ENCODE results near the gene APOBEC3G. TPM values are rescaled to one million over a fixed set of nuclear protein-coding genes. Genes with fewer than 3 reads are reported as not detected.

APOBEC3G gene
- total RNA-seq, 2 experiments from 2014 or later = 145 to 146 TPM

GRCh38 chr22:39123751-39124581, 46.9 kb downstream of the APOBEC3G start:
- H3K9me3 Mint-ChIP-seq = no peaks in the 10 kb centered on the region
- POLR2A ChIA-PET = no interaction called here
- CTCF ChIA-PET = no interaction called here

GRCh38 chr22:39125622-39126021, 48.5 kb downstream of the APOBEC3G start:
- Mint-ChIP-seq H3K4me1 (peaks cover 12% of the 10 kb centered on the region), H3K27ac (no peak overlapping the region), H3K36me3 (ENCODE audit: low read depth) (no peaks in the 10 kb centered on the region), H3K9me3 (no peaks in the 10 kb centered on the region), H3K4me3 (no peak overlapping the region), H3K27me3 (no peaks in the 10 kb centered on the region)
- POLR2A ChIA-PET = interaction anchor here (0.9 to 1.4 kb wide), 3 partner anchors 10 to 77 kb away, joined by 3 read pairs; no protein-coding TSS in a partner anchor
- DNase-seq = no peak
- CTCF ChIA-PET = interaction anchor here (2.2 kb wide), 1 partner anchor 256 kb away, joined by 8 read pairs; no protein-coding TSS in a partner anchor

More at GRCh38 chr22:39123751-39124581, 46.9 kb downstream of the APOBEC3G start:
- DNase-seq = no peak
- Mint-ChIP-seq H3K4me1 (peaks cover 17% of the 10 kb centered on the region), H3K4me3 (no peak overlapping the region), H3K27ac (no peak overlapping the region), H3K27me3 (no peaks in the 10 kb centered on the region), H3K36me3 (ENCODE audit: low read depth) (no peaks in the 10 kb centered on the region)

GRCh38 chr22:39128508-39128907, 51.4 kb downstream of the APOBEC3G start:
- CTCF ChIA-PET = no interaction called here
- Mint-ChIP-seq H3K36me3 (ENCODE audit: low read depth) (no peaks in the 10 kb centered on the region), H3K27me3 (no peaks in the 10 kb centered on the region), H3K27ac (no peak overlapping the region), H3K4me3 (no peak overlapping the region), H3K4me1 (no peaks in the 10 kb centered on the region), H3K9me3 (no peaks in the 10 kb centered on the region)
- no peak for DNase-seq
- POLR2A ChIA-PET = no interaction called here

DNA sequence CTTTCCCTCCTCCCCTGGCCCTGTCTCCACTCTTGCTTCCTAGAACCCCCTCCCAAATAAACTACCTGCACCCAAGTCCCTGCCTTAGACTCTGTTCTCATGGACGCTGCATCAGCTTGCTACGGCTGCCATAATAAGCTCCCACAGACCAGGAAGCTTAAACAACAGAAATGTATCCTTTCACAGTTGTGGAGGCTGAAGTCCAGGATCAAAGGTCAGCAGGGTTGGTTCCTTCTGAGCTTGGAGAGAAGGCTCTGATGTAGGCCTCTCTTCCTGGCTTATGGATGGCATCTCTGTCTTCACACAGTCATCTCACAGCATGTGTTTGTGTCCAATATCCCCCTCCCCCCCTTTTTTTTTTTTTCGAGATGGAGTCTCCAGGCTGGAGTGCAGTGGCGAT, 52.0 kb downstream of the APOBEC3G start:
- Mint-ChIP-seq H3K27me3 (no peaks in the 10 kb centered on the region), H3K4me1 (no peaks in the 10 kb centered on the region), H3K9me3 (no peaks in the 10 kb centered on the region), H3K4me3 (no peak overlapping the region), H3K36me3 (ENCODE audit: low read depth) (no peaks in the 10 kb centered on the region), H3K27ac (no peak overlapping the region)
- ChIA-PET POLR2A (no interaction called here), CTCF (no interaction called here)
- no peak for DNase-seq

DNA sequence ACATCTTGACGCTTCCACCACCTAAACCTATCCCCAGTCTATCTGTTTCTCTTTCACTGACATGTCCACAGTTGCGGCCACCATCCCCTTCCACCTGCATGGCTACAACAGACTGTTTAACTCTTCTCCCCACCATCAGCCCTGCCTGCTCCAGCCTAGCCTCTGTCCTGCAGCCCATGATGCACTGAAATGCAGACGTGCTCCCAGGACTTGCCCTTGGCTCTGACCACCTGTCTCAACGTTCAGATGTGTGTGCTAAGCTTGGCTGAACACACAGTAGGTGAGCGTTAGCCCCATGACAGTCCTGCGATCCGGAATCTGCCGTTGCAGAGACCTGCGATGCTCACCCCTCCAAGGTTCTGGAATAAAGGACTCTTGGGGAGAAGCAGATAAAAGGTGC, 52.7 kb downstream of the APOBEC3G start:
- CTCF ChIA-PET = no interaction called here
- no peaks in the 10 kb centered on the region for H3K27me3 Mint-ChIP-seq
- H3K4me3 Mint-ChIP-seq = no peak overlapping the region
- no peaks in the 10 kb centered on the region for H3K4me1 Mint-ChIP-seq
- POLR2A ChIA-PET = no interaction called here
- H3K36me3 Mint-ChIP-seq (ENCODE audit: low read depth) = no peaks in the 10 kb centered on the region
- H3K27ac Mint-ChIP-seq = no peak overlapping the region
- no peak for DNase-seq
- H3K9me3 Mint-ChIP-seq = no peaks in the 10 kb centered on the region

DNA sequence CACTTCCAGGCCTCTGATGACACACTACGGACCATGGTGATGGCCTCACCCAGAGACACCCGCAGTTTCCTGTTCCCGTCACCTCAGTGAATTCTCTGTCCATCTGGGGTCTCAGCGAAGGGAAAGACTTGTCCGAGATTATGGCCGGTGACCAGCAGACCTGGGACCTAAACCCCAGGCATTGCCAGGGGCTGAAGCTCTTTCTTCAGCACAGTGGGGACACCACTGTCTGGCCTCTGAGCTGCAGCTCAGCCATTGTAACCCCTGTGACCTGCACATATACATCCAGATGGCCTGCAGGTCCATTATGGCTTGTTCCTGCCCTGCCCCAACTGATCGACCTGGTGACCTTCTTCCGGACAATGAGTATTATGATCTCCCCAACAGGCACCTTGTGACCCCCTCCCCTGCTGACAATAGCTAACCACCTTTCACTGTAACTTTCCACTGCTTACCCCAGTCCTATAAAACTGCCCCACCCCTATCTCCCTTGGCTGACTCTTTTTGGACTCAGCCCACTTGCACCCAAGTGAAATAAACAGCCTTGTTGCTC, 53.2 kb downstream of the APOBEC3G start:
- H3K36me3 Mint-ChIP-seq (ENCODE audit: low read depth) = no peaks in the 10 kb centered on the region
- no peaks in the 10 kb centered on the region for H3K4me1 Mint-ChIP-seq
- no peaks in the 10 kb centered on the region for H3K27me3 Mint-ChIP-seq
- ChIA-PET CTCF (no interaction called here), POLR2A (no interaction called here)
- H3K4me3 Mint-ChIP-seq = no peak overlapping the region
- H3K9me3 Mint-ChIP-seq = no peaks in the 10 kb centered on the region
- no peak overlapping the region for H3K27ac Mint-ChIP-seq
- no peak for DNase-seq

- Mint-ChIP-seq H3K27me3 (no peaks in the 10 kb centered on the region), H3K4me1 (no peaks in the 10 kb centered on the region), H3K9me3 (no peaks in the 10 kb centered on the region), H3K4me3 (no peak overlapping the region), H3K36me3 (ENCODE audit: low read depth) (no peaks in the 10 kb centered on the region), H3K27ac (no peak overlapping the region)
- no peak for DNase-seq
- ChIA-PET CTCF (no interaction called here), POLR2A (no interaction called here)
Measured at GRCh38 chr22:39130892-39131855, 54.1 kb downstream of the APOBEC3G start.

DNA sequence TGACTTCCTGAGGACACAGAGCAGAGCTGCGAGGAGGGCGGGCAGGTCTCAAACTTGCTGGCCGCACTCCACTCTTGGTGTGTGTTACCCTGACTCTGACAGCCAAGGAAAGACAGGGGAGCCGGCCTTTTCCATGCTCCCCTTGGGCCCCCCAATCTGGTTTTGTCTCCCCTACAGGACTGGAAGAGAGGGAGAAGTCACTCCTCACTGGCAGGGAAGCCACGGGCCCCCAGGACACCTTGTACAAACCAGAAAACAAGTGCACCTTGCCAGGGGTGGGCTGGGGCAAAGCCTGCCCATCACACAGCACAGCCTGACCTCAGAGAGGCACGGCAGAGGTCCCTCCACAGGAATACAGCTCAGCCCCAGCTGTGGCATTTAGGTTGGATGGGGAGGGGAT, 55.2 kb downstream of the APOBEC3G start:
- Mint-ChIP-seq H3K9me3 (no peaks in the 10 kb centered on the region), H3K4me1 (no peaks in the 10 kb centered on the region), H3K27me3 (no peaks in the 10 kb centered on the region), H3K27ac (no peak overlapping the region), H3K36me3 (ENCODE audit: low read depth) (no peaks in the 10 kb centered on the region), H3K4me3 (no peak overlapping the region)
- ChIA-PET CTCF (no interaction called here), POLR2A (no interaction called here)
- no peak for DNase-seq

DNA sequence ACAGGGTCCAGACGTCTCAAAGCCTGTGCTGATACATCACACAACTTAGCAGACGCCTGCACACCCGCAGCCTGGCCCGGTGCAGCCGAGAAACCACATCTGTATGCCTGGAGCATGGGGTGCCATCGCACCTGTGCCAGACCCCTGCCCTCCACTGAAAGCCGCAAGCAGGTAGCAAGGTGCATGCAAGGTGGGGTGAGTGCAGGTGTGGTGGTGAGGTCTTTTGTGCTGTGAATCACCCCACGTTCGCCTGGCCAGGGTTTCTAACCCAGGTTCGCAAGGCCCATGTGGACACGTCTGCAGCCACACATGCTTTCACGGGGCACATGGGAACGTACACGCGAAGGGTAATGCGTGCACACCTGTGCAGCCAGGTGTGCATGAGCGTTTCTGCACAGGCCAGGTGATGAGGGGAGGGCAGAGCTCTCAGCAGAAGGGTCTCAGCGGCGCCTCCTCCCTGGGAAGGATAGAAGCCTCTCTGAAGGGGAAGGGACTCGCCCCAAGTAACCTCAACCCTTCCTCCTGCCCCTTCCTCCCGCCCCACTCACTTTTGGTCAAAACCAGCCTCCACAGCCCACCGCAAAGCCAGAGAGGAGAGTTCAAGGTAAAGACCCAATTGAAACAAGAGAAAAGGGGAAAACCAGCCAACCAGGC, 55.9 kb downstream of the APOBEC3G start:
- DNase-seq = no peak
- Mint-ChIP-seq H3K27me3 (no peaks in the 10 kb centered on the region), H3K4me1 (no peaks in the 10 kb centered on the region), H3K4me3 (no peak overlapping the region), H3K36me3 (ENCODE audit: low read depth) (no peaks in the 10 kb centered on the region), H3K27ac (no peak overlapping the region), H3K9me3 (no peaks in the 10 kb centered on the region)
- CTCF ChIA-PET = no interaction called here
- POLR2A ChIA-PET = no interaction called here

GRCh38 chr22:39133871-39134270, 56.8 kb downstream of the APOBEC3G start:
- DNase-seq = no peak
- Mint-ChIP-seq H3K9me3 (no peaks in the 10 kb centered on the region), H3K27me3 (no peaks in the 10 kb centered on the region), H3K4me1 (no peaks in the 10 kb centered on the region), H3K4me3 (no peak overlapping the region), H3K36me3 (ENCODE audit: low read depth) (no peaks in the 10 kb centered on the region), H3K27ac (no peak overlapping the region)
- ChIA-PET CTCF (no interaction called here), POLR2A (no interaction called here)

DNA sequence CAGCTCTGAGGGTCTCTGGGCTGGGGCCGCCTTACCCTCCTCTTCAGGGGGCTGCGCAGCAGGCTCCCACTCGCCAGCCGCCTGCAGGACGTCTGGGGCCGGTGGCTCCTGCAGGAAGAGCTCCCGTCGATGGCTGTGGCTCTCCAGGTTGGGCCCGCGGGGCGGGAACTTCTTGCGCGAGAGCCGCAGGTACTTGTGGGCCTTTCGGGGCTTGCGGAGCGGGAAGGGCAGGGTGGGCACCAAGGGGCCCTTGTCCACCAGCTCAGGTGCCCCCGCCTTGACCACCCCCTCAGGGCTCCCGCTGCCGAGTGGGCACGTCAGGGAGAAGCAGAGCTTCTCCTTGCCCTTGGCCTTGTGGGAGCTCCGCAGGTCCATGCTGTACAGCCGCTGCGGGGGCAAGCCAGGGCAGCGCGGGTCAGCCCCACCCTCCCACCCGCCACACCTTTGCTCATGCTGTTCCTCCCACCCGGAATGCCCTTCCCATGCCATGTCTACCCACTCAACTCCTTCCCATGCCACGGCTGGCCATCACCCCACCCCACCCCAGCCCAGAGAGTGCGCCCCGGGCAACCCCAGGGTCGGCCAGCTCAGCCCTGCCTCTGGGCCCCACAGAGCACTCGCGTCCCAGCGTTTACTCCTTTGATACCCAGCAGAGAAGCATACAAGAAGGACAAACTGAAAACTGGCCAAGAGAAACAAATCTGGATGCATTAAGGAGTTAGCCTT, 57.5 kb downstream of the APOBEC3G start:
- ChIA-PET POLR2A (interaction anchor here (1.2 to 1.6 kb wide), 2 partner anchors 121 to 184 kb away, joined by 4 to 5 read pairs; partner anchors contain the start of gene APOBEC3C), CTCF (interaction anchor here (1.3 kb wide), 1 partner anchor 39 kb away, joined by 3 read pairs; no protein-coding TSS in a partner anchor)
- DNase-seq = no peak
- Mint-ChIP-seq H3K9me3 (no peaks in the 10 kb centered on the region), H3K4me3 (no peak overlapping the region), H3K36me3 (ENCODE audit: low read depth) (no peaks in the 10 kb centered on the region), H3K27ac (no peak overlapping the region), H3K4me1 (no peaks in the 10 kb centered on the region), H3K27me3 (no peaks in the 10 kb centered on the region)
